Keratinocyte (primary cell): Measurements from ENCODE around the gene ASH1L. TPM values are rescaled to one million over a fixed set of nuclear protein-coding genes. Genes with fewer than 3 reads are reported as not detected.

Source experiments
- DNase-seq: peaks from one replicate; pipeline ENCODE4 v3.0.0-alpha.2; 2011; ENCODE audit warnings: low read depth, missing footprints, low spot score
- FAIRE-seq: peaks from 2 replicates; lab custom pipeline; 2011; peaks lifted over from hg19 to GRCh38; lab: Jason Lieb, UNC
- H2AFZ ChIP-seq: 2 replicates; pipeline ENCODE4 v1.6.0; 2012; ENCODE audit warnings: low read length, control low read depth, inconsistent platforms; ENCODE audit not compliant: control insufficient read depth
- H3K27ac ChIP-seq: 2 replicates; pipeline ENCODE4 v1.5.1; 2011; ENCODE audit warnings: low read length; ENCODE audit not compliant: control insufficient read depth, insufficient read depth
- H3K27me3 ChIP-seq: 3 replicates; pipeline ENCODE4 v1.6.0; 2011; ENCODE audit warnings: low read length; ENCODE audit not compliant: control insufficient read depth, insufficient read depth; ENCODE audit errors: extremely low read depth
- H3K36me3 ChIP-seq, 2 experiments: 2 replicates in 1 of 2; 3 replicates in 1 of 2; pipeline ENCODE4 v1.5.1; 2011; ENCODE audit warnings: low read length in 2 of 2, mild to moderate bottlenecking in 1 of 2; ENCODE audit not compliant: control insufficient read depth in 2 of 2, insufficient read depth in 2 of 2; ENCODE audit errors: extremely low read depth in 1 of 2
- H3K4me1 ChIP-seq: 3 replicates; pipeline ENCODE4 v1.5.1; 2011; ENCODE audit warnings: low read length; ENCODE audit not compliant: control insufficient read depth, insufficient read depth; ENCODE audit errors: extremely low read depth
- H3K4me2 ChIP-seq: 3 replicates; pipeline ENCODE4 v1.6.0; 2011; ENCODE audit warnings: low read depth, low read length; ENCODE audit not compliant: control insufficient read depth, insufficient read depth; ENCODE audit errors: extremely low read depth
- H3K4me3 ChIP-seq, 3 experiments: fragments of 200-600 bp in 1 of 3; sonication (generic) in 1 of 3; 2 replicates in 2 of 3; 3 replicates in 1 of 3; pipeline ENCODE4 v1.5.1; 2011 to 2016; ENCODE audit warnings: low read length in 3 of 3, mild to moderate bottlenecking in 3 of 3, control low read depth in 2 of 3, inconsistent platforms in 1 of 3, low read depth in 1 of 3, mixed read lengths in 1 of 3, mixed run types in 1 of 3, moderate library complexity in 1 of 3; ENCODE audit not compliant: control insufficient read depth in 2 of 3, insufficient read depth in 2 of 3; ENCODE audit errors: extremely low read depth in 1 of 3
- H3K79me2 ChIP-seq: 2 replicates; pipeline ENCODE4 v1.6.0; 2012; ENCODE audit warnings: low read length; ENCODE audit not compliant: control insufficient read depth, insufficient read depth
- H3K9ac ChIP-seq: 3 replicates; pipeline ENCODE4 v1.6.0; 2011; ENCODE audit warnings: low read length; ENCODE audit not compliant: control insufficient read depth, insufficient read depth; ENCODE audit errors: extremely low read depth
- H3K9me1 ChIP-seq: 3 replicates; pipeline ENCODE4 v1.6.0; 2011; ENCODE audit warnings: low read length; ENCODE audit not compliant: control insufficient read depth, insufficient read depth; ENCODE audit errors: extremely low read depth
- H3K9me3 ChIP-seq: 2 replicates; pipeline ENCODE4 v1.5.1; 2012; ENCODE audit warnings: low read depth, low read length; ENCODE audit not compliant: control insufficient read depth
- H4K20me1 ChIP-seq: 3 replicates; pipeline ENCODE4 v1.6.0; 2011; ENCODE audit warnings: low read length; ENCODE audit not compliant: control insufficient read depth, insufficient read depth; ENCODE audit errors: extremely low read depth
- EZH2 ChIP-seq: IDR thresholded peaks from one replicate; pipeline ENCODE4 v1.6.1; 2012; ENCODE audit warnings: inconsistent platforms, mild to moderate bottlenecking, low read length, moderate library complexity
- dilution Hi-C: fragments of 300-500 bp; cut with MboI; formaldehyde crosslinking; loops from one replicate; pipeline ENCODE4 v1.7.0; 2020; ENCODE audit warnings: low sequenced_read_pairs; ENCODE audit not compliant: extremely low pct_ligation_motif_present
- polyA plus RNA-seq, 5 experiments: library from polyadenylated mRNA; depleted of rRNA in 3 of 5; stranded (reverse) in 3 of 5; stranded (forward) in 1 of 5; unstranded in 1 of 5; fragments of >200 nt; gene quantifications; 1 replicate in 1 of 5; 2 replicates in 3 of 5; 3 replicates in 1 of 5; pipeline versions ENCODE4 v1.2.1 to v1.2.3, GENCODE V29; 2011 to 2012; ENCODE audit warnings: missing spikeins in 2 of 5, low read depth in 1 of 5, low replicate concordance in 1 of 5
- TF ChIP-seq, protein P1 (sequence below), 3 experiments: IDR thresholded peaks in 1 of 3; conservative IDR thresholded peaks in 1 of 3; optimal IDR thresholded peaks in 1 of 3; 2 replicates in 2 of 3; 3 replicates in 1 of 3; pipeline versions ENCODE3 to v1.5.1; 2011; ENCODE audit warnings: low read length in 3 of 3, mild to moderate bottlenecking in 3 of 3, moderate library complexity in 2 of 3, control low read depth in 1 of 3, inconsistent platforms in 1 of 3; ENCODE audit not compliant: insufficient read depth in 2 of 3; ENCODE audit errors: extremely low read depth in 1 of 3

The ASH1L gene
- polyA plus RNA-seq, 1 donor (not counting 4 experiments of a cell fraction or from before 2014, with no cell fraction given), result 13.8 TPM

DNA sequence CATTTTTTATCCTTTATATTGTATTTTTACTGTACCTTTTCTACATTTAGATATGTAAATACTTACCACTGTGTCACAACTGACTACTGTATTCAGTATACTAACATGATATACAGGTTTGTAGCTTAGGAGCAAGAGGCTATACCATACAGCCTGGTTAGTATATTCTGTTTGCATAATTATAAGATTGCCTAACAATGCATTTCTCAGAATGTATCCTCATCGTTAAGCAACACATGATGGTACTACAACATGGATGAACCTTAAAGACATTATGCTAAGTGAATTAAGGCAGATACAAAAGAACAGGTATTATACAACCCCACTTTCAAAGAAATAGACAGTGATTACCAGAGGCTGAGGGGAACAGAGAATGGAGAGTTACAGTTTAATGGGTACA, 179.2 kb downstream of the ASH1L start:
- no peaks in the 10 kb centered on the region for H3K9me3 ChIP-seq
- TF ChIP-seq EZH2, result no peak
- TF ChIP-seq, protein P1, sequence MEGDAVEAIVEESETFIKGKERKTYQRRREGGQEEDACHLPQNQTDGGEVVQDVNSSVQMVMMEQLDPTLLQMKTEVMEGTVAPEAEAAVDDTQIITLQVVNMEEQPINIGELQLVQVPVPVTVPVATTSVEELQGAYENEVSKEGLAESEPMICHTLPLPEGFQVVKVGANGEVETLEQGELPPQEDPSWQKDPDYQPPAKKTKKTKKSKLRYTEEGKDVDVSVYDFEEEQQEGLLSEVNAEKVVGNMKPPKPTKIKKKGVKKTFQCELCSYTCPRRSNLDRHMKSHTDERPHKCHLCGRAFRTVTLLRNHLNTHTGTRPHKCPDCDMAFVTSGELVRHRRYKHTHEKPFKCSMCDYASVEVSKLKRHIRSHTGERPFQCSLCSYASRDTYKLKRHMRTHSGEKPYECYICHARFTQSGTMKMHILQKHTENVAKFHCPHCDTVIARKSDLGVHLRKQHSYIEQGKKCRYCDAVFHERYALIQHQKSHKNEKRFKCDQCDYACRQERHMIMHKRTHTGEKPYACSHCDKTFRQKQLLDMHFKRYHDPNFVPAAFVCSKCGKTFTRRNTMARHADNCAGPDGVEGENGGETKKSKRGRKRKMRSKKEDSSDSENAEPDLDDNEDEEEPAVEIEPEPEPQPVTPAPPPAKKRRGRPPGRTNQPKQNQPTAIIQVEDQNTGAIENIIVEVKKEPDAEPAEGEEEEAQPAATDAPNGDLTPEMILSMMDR (optimal IDR thresholded peaks at IDR 0.05 in 1 of 3, IDR thresholded peaks at IDR 0.05 in 1 of 3, conservative IDR thresholded peaks at IDR 0.05 in 1 of 3; ENCODE audit: extremely low read depth in 1 of 3, insufficient read depth in 2 of 3, low read length in 3 of 3), result no peak
- H3K27ac ChIP-seq, result no peak overlapping the region
- no peaks in the 10 kb centered on the region for H4K20me1 ChIP-seq
- DNase-seq, result no peak
- H3K79me2 ChIP-seq, result no peaks in the 10 kb centered on the region
- peaks cover 0 to 5% of the 10 kb centered on the region in 2 experiments for H3K36me3 ChIP-seq
- no peak overlapping the region for H3K9ac ChIP-seq
- H3K4me2 ChIP-seq, result no peak overlapping the region
- dilution Hi-C loops, result no loop called here
- no peak for FAIRE-seq
- no peak overlapping the region for H3K4me3 ChIP-seq
- H2AFZ ChIP-seq, result no peak overlapping the region
- H3K4me1 ChIP-seq, result no peaks in the 10 kb centered on the region
- H3K27me3 ChIP-seq, result no peaks in the 10 kb centered on the region
- H3K9me1 ChIP-seq, result no peaks in the 10 kb centered on the region

GRCh38 chr1:155379631-155380090, 182.9 kb downstream of the ASH1L start:
- DNase-seq (no peak), FAIRE-seq (no peak)
- H2AFZ ChIP-seq, result no peak overlapping the region
- peaks cover 3 to 9% of the 10 kb centered on the region in 2 experiments for H3K36me3 ChIP-seq
- no peak overlapping the region for H3K4me3 ChIP-seq
- no peaks in the 10 kb centered on the region for H3K4me1 ChIP-seq
- no peaks in the 10 kb centered on the region for H4K20me1 ChIP-seq
- H3K4me2 ChIP-seq, result no peak overlapping the region
- no peaks in the 10 kb centered on the region for H3K9me3 ChIP-seq
- H3K9me1 ChIP-seq, result no peaks in the 10 kb centered on the region
- H3K79me2 ChIP-seq, result no peaks in the 10 kb centered on the region
- dilution Hi-C loops, result no loop called here
- H3K9ac ChIP-seq, result no peak overlapping the region
- H3K27ac ChIP-seq, result no peak overlapping the region
- H3K27me3 ChIP-seq, result no peaks in the 10 kb centered on the region
- no peak for TF ChIP-seq EZH2
- TF ChIP-seq, protein P1 (optimal IDR thresholded peaks at IDR 0.05 in 1 of 3, IDR thresholded peaks at IDR 0.05 in 1 of 3, conservative IDR thresholded peaks at IDR 0.05 in 1 of 3; ENCODE audit: extremely low read depth in 1 of 3, insufficient read depth in 2 of 3, low read length in 3 of 3), result no peak
